GM12873 (cell line): ENCODE data around the gene MYLK4.

Experiments used
- CTCF ChIP-seq: IDR thresholded peaks from 2 replicates; pipeline ENCODE4 v1.5.1; 2012; ENCODE audit warnings: low read depth, mild to moderate bottlenecking, moderate library complexity, low read length, control low read depth; ENCODE audit not compliant: insufficient read depth; ENCODE audit errors: missing control alignments

MYLK4 gene

GRCh38 chr6:2745246-2745645, 5.5 kb downstream of the MYLK4 start:
- no peak for TF ChIP-seq CTCF

GRCh38 chr6:2744778-2745177, 5.9 kb downstream of the MYLK4 start:
- no peak for TF ChIP-seq CTCF

- peak; percentile 12 for TF ChIP-seq CTCF
These were observed 6.4 kb downstream of the MYLK4 start for GRCh38 chr6:2744209-2744771.

GRCh38 chr6:2743280-2744208, 7.2 kb downstream of the MYLK4 start:
- no peak for TF ChIP-seq CTCF

- no peak for TF ChIP-seq CTCF
These were observed 9.0 kb downstream of the MYLK4 start for GRCh38 chr6:2741756-2742155.

GRCh38 chr6:2740581-2740980, 10.1 kb downstream of the MYLK4 start:
- no peak for TF ChIP-seq CTCF

- TF ChIP-seq CTCF, result no peak
These were observed 11.4 kb downstream of the MYLK4 start for GRCh38 chr6:2739335-2739734.
